ENCODE data around the gene SEC23A. TPM values are rescaled to one million over a fixed set of nuclear protein-coding genes. Genes with fewer than 3 reads are reported as not detected.
"Not testable (repeated sequence)": the region's sequence is repeated elsewhere in the genome, so short reads cannot be mapped to it uniquely, and the experiment has no call there.

The SEC23A gene
- total RNA-seq, 4 donors from 2014 or later: 88.6 to 290 (median 162) TPM

DNA sequence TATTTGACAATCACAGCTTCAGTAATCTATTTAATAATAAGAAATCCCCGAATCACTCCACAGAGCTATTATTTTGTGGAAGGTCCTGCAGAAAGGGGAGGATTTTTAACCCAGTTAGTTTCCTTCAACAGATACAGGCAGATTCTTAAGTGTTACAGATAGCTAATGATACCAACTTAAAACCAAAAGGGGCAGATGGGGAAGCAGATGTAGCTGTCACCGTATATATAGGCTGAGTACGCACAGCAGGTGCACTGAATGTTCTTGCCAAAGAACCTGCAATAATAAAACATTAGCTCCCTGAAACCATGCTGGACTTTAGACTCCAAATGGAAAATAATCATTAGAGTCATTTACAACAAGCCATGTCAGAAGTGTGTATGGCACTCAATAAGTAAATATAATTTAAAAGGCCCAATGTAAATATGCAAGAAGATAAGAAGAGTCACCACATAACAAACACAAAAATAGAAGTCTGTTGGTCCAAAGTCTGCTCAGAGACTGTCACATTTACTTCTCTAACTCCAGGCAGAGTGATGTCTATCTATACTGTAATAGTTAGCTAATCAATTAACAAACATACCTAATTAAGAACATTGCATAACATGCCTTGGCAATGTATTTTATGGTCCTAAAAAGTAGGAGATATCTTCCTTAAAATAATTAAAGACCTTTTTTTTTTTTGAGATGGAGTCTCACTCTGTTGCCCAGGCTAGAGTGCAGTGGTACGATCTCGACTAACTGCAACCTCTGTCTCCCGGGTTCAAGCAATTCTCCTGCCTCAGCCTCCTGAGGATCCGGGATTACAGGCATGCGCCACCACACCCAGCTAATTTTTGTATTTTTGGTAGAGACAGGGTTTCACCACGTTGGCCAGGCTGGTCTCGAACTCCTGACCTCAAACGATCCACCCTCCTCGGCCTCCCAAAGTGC, 78.8 kb downstream of the SEC23A start:
- Histone ChIP-seq H3K27me3 (no peaks in the 10 kb centered on the region), H3K36me3 (no peaks in the 10 kb centered on the region), H3K27ac (peak overlapping the region in 1 of 4 donors; percentile 49), H3K4me1 (peaks cover 0 to 33% (median 20%) of the 10 kb centered on the region in 4 donors), H3K9me3 (no peaks in the 10 kb centered on the region), H3K4me3 (no peak overlapping the region)
- peak; percentile 17 for DNase-seq
- WGBS, 2 donors (ENCODE audit: low coverage in 1 of 2): 60 to 61% methylated on average over 6 to 12 of the region's 12 CpGs
- in situ Hi-C loops (cut with MboI; ENCODE audit: low pct_ligation_motif_present in 1 of 4, low pct_unique_long_range_greater_than_20kb in 1 of 4, low sequenced_read_pairs in 3 of 4): loop anchor here in 2 of 4 donors (25.0 kb wide), 1 partner anchor 312 kb away; no protein-coding TSS in a partner anchor
- no peak for TF ChIP-seq POLR2A (IDR thresholded peaks at IDR 0.05)
- no peak for TF ChIP-seq POLR2AphosphoS5 (IDR thresholded peaks at IDR 0.05)
- TF ChIP-seq, protein P1, sequence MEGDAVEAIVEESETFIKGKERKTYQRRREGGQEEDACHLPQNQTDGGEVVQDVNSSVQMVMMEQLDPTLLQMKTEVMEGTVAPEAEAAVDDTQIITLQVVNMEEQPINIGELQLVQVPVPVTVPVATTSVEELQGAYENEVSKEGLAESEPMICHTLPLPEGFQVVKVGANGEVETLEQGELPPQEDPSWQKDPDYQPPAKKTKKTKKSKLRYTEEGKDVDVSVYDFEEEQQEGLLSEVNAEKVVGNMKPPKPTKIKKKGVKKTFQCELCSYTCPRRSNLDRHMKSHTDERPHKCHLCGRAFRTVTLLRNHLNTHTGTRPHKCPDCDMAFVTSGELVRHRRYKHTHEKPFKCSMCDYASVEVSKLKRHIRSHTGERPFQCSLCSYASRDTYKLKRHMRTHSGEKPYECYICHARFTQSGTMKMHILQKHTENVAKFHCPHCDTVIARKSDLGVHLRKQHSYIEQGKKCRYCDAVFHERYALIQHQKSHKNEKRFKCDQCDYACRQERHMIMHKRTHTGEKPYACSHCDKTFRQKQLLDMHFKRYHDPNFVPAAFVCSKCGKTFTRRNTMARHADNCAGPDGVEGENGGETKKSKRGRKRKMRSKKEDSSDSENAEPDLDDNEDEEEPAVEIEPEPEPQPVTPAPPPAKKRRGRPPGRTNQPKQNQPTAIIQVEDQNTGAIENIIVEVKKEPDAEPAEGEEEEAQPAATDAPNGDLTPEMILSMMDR (IDR thresholded peaks at IDR 0.05): no peak
- TF ChIP-seq EP300 (IDR thresholded peaks at IDR 0.05; ENCODE audit: low read depth): no peak
- intact Hi-C loops (cut with DNase I; ENCODE audit: low total_unique reads): no loop called here

DNA sequence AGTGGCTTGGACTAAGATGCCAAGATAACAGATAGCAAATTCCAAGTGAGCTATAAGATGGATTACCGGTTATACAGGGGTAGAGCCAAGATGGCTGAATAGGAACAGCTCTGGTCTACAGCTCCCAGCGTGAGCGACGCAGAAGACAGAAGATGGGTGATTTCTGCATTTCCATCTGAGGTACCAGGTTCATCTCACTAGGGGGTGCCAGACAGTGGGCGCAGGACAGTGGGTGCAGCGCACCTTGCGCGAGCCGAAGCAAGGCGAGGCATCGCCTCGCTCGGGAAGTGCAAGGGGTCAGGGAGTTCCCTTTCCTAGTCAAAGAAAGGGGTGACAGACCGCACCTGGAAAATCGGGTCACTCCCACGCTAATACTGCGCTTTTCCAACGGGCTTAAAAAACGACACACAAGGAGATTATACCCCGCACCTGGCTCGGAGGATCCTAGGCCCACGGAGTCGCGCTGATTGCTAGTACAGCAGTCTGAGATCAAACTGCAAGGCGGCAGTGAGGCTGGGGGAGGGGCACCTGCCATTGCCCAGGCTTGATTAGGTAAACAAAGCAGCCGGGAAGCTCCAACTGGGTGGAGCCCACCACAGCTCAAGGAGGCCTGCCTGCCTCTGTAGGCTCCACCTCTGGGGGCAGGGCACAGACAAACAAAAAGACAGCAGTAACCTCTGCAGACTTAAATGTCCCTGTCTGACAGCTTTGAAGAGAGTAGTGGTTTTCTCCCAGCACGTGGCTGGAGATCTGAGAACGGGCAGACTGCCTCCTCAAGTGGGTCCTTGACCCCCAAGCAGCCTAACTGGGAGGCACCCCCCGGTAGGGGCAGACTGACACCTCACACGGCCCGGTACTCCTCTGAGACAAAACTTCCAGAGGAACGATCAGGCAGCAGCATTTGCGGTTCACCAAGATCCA, 85.7 kb downstream of the SEC23A start:
- DNase-seq: peak; percentile 16
- H3K27me3 ChIP-seq: not testable (repeated sequence)

GRCh38 chr14:39016733-39017095, 86.3 kb downstream of the SEC23A start:
- no peak for TF ChIP-seq POLR2AphosphoS5 (IDR thresholded peaks at IDR 0.05)
- TF ChIP-seq, protein P1 (IDR thresholded peaks at IDR 0.05): no peak
- no peak for TF ChIP-seq POLR2A (IDR thresholded peaks at IDR 0.05)
- no peak for TF ChIP-seq EP300 (IDR thresholded peaks at IDR 0.05; ENCODE audit: low read depth)
- WGBS, 2 donors (ENCODE audit: low coverage in 1 of 2): 72% methylated on average over 4 of the region's 4 CpGs; no CpG with 5 or more reads in 1 of the 2 donors
- no peaks in the 10 kb centered on the region for H3K4me1 ChIP-seq
- H3K9me3 ChIP-seq: no peaks in the 10 kb centered on the region
- no peak overlapping the region for H3K27ac ChIP-seq
- H3K36me3 ChIP-seq: no peaks in the 10 kb centered on the region
- intact Hi-C loops (cut with DNase I; ENCODE audit: low total_unique reads) (no loop called here), in situ Hi-C loops (cut with MboI; ENCODE audit: low pct_ligation_motif_present in 1 of 4, low pct_unique_long_range_greater_than_20kb in 1 of 4, low sequenced_read_pairs in 3 of 4) (loop anchor here (10.0 to 25.0 kb wide), 2 partner anchors 292 to 304 kb away; no protein-coding TSS in a partner anchor)
- H3K27me3 ChIP-seq: no peaks in the 10 kb centered on the region
- no peak for DNase-seq
- no peak overlapping the region for H3K4me3 ChIP-seq

More for the DNA sequence above, 85.7 kb downstream of the SEC23A start:
- intact Hi-C loops (cut with DNase I; ENCODE audit: low total_unique reads); H3K4me1 ChIP-seq; H3K36me3 ChIP-seq; H3K4me3 ChIP-seq; H3K9me3 ChIP-seq: not testable (repeated sequence)
- in situ Hi-C loops (cut with MboI; ENCODE audit: low pct_ligation_motif_present in 1 of 4, low pct_unique_long_range_greater_than_20kb in 1 of 4, low sequenced_read_pairs in 3 of 4): loop anchor here (10.0 to 25.0 kb wide), 2 partner anchors 293 to 305 kb away; no protein-coding TSS in a partner anchor
- peak overlapping the region in 1 of 4 donors; percentile 46 for H3K27ac ChIP-seq
- TF ChIP-seq, protein P1 (IDR thresholded peaks at IDR 0.05): peak in 2 of 5 experiments; percentile 12 to 20
- WGBS, 2 donors (ENCODE audit: low coverage in 1 of 2): 73 to 77% methylated on average over 5 to 32 of the region's 33 CpGs
